PFSK-1 (cell line): ENCODE results near the gene ZNF620.

Source experiments
- FOXP2 ChIP-seq: optimal IDR thresholded peaks from 2 replicates; pipeline ENCODE3; 2011; ENCODE audit warnings: borderline replicate concordance, control low read depth, inconsistent platforms; ENCODE audit not compliant: insufficient read depth; ENCODE audit errors: extremely low read length, extremely low read depth
- POLR2AphosphoS5 ChIP-seq: IDR thresholded peaks from 2 replicates; pipeline ENCODE4 v1.6.1; 2012; ENCODE audit warnings: low read depth, mild to moderate bottlenecking, control low read depth, low read length, moderate library complexity
- TAF1 ChIP-seq: IDR thresholded peaks from 2 replicates; pipeline ENCODE4 v1.6.1; 2012; ENCODE audit warnings: low read length, control low read depth, borderline replicate concordance; ENCODE audit not compliant: insufficient read depth

GRCh38 chr3:40461161-40461560 lies 44.7 kb upstream of the ZNF620 start:
- no peak; the same call in 1 of the 2 replicates for TF ChIP-seq POLR2AphosphoS5
- TF ChIP-seq FOXP2 = no peak
- TF ChIP-seq TAF1 = no peak
